ENCODE results near the gene SVEP1.

- no peak for TF ChIP-seq EZH2 (IDR thresholded peaks at IDR 0.05; ENCODE audit: borderline replicate concordance, insufficient read depth, low read depth, low read length, poor library complexity, severe bottlenecking)
- no peak for TF ChIP-seq CTCF (IDR thresholded peaks at IDR 0.05)
Measured at GRCh38 chr9:110340306-110340705, 239.2 kb downstream of the SVEP1 start.

Data from B cell (primary cell).